GM23248 (cell line): ENCODE data around the gene HPRT1.

Experiments
- EZH2 ChIP-seq: fragments of 200-600 bp; sonication (generic); IDR thresholded peaks from 2 replicates; pipeline ENCODE4 v1.6.1; 2018; ENCODE audit warnings: antibody characterized with exemption, mild to moderate bottlenecking; ENCODE audit not compliant: insufficient read depth, poor library complexity, severe bottlenecking
- EZH2phosphoT487 ChIP-seq: fragments of 200-600 bp; sonication (generic); IDR thresholded peaks from 2 replicates; pipeline ENCODE4 v1.6.1; 2018; ENCODE audit warnings: antibody characterized with exemption, moderate library complexity, mild to moderate bottlenecking, low read depth; ENCODE audit not compliant: insufficient read depth

- TF ChIP-seq EZH2, result no peak
- TF ChIP-seq EZH2phosphoT487, result no peak
Measured at GRCh38 chrX:134502686-134503085, 42.7 kb downstream of the HPRT1 start.
